Eye (tissue), 1 donor: ENCODE measurements around the gene RGS21.
A peak's percentile ranks its signal among the peaks of the same experiment; 100 is the strongest.
"Not testable (repeated sequence)": the region's sequence is repeated elsewhere in the genome, so short reads cannot be mapped to it uniquely, and the experiment has no call there.

ENCODE experiments used
- DNase-seq: peaks from one replicate; pipeline ENCODE4 v3.0.0-alpha.2; 2015

RGS21 gene

GRCh38 chr1:192316942-192317450 lies at the start of gene RGS21:
TSS of gene RGS21 (plus strand) at chr1:192316992. CDS start at chr1:192343037, 26,045 bp downstream.
- DNase-seq, result no peak

GRCh38 chr1:192268468-192269052 lies 48.2 kb upstream of the RGS21 start:
- DNase-seq, result no peak

GRCh38 chr1:192270398-192270797 lies 46.4 kb upstream of the RGS21 start:
- DNase-seq, result no peak

GRCh38 chr1:192272732-192273131 lies 44.1 kb upstream of the RGS21 start:
- DNase-seq, result no peak

- no peak for DNase-seq
Measured at GRCh38 chr1:192274588-192274987, 42.2 kb upstream of the RGS21 start.

GRCh38 chr1:192277635-192278034 lies 39.2 kb upstream of the RGS21 start:
- no peak for DNase-seq

GRCh38 chr1:192284927-192285326 lies 31.9 kb upstream of the RGS21 start:
- DNase-seq, result no peak

GRCh38 chr1:192303029-192303428 lies 13.8 kb upstream of the RGS21 start:
- DNase-seq, result no peak

GRCh38 chr1:192308314-192308713 lies 8.5 kb upstream of the RGS21 start:
- DNase-seq, result not testable (repeated sequence)

GRCh38 chr1:192311281-192311680 lies 5.5 kb upstream of the RGS21 start:
- DNase-seq, result peak; percentile 53

- no peak for DNase-seq
Measured at GRCh38 chr1:192327997-192328396, 11.2 kb downstream of the RGS21 start.

GRCh38 chr1:192342842-192343241 lies 26.1 kb downstream of the RGS21 start:
- no peak for DNase-seq

- DNase-seq, result peak; percentile 3
Measured at GRCh38 chr1:192343344-192343743, 26.6 kb downstream of the RGS21 start.

GRCh38 chr1:192349314-192349713 lies 32.5 kb downstream of the RGS21 start:
- DNase-seq, result no peak

- DNase-seq, result no peak
Measured at GRCh38 chr1:192350356-192350755, 33.6 kb downstream of the RGS21 start.

- no peak for DNase-seq
Measured at GRCh38 chr1:192351550-192351949, 34.8 kb downstream of the RGS21 start.

- no peak for DNase-seq
Measured at GRCh38 chr1:192357924-192358323, 41.1 kb downstream of the RGS21 start.

GRCh38 chr1:192358402-192358801 lies 41.6 kb downstream of the RGS21 start:
- DNase-seq, result no peak

GRCh38 chr1:192358822-192359221 lies 42.0 kb downstream of the RGS21 start:
- DNase-seq, result no peak

GRCh38 chr1:192363177-192363576 lies 46.4 kb downstream of the RGS21 start:
- DNase-seq, result no peak

- DNase-seq, result no peak
Measured at GRCh38 chr1:192367436-192367835, 50.6 kb downstream of the RGS21 start.

- no peak for DNase-seq
Measured at GRCh38 chr1:192375306-192375705, 58.5 kb downstream of the RGS21 start.

- DNase-seq, result no peak
Measured at GRCh38 chr1:192376374-192376773, 59.6 kb downstream of the RGS21 start.

- no peak for DNase-seq
Measured at GRCh38 chr1:192378276-192378675, 61.5 kb downstream of the RGS21 start.

- no peak for DNase-seq
Measured at GRCh38 chr1:192378878-192379277, 62.1 kb downstream of the RGS21 start.
